GM12878 (cell line): ENCODE data around the gene GORASP1.

Experiments
- BCL11A ChIP-seq: IDR thresholded peaks from 2 replicates; pipeline ENCODE4 v1.6.1; 2011; ENCODE audit warnings: low read depth, low read length
- FOXK2 ChIP-seq: fragments of 450-650 bp; IDR thresholded peaks from 2 replicates; pipeline ENCODE4 v1.6.1; 2017; ENCODE audit warnings: mild to moderate bottlenecking, moderate library complexity
- PAX8 ChIP-seq: fragments of 450-650 bp; IDR thresholded peaks from 2 replicates; pipeline ENCODE4 v1.6.1; 2017; ENCODE audit warnings: mild to moderate bottlenecking, moderate library complexity

GRCh38 chr3:39079530-39079929, 27.9 kb downstream of the GORASP1 start:
- TF ChIP-seq BCL11A (no peak), PAX8 (no peak), FOXK2 (no peak)
